ENCODE results near the gene ANK3.

GRCh38 chr10:60044242-60044641 lies 345.4 kb downstream of the ANK3 start:
- no peak for TF ChIP-seq CTCF (IDR thresholded peaks at IDR 0.05)
- no peak for TF ChIP-seq POLR2A (IDR thresholded peaks at IDR 0.05)

Data from breast epithelium (tissue), 3 donors.